Stimulated activated CD8-positive, alpha-beta memory T cell treated with anti-CD3 and anti-CD28 coated beads, Interleukin-12 subunit alpha, Interleukin-12 subunit beta, amount 100 ng/mL, for 24 hours (primary cell): ENCODE results near the gene ZNF490.
"Not testable (repeated sequence)": the region's sequence is repeated elsewhere in the genome, so short reads cannot be mapped to it uniquely, and the experiment has no call there.

ENCODE experiments used
- DNase-seq: peaks from one replicate; pipeline ENCODE4 v3.0.0-alpha.2; 2020; ENCODE audit errors: extremely low read depth

The ZNF490 gene

GRCh38 chr19:12621253-12622024 is 10.8 kb upstream of the ZNF490 start:
- DNase-seq, result not testable (repeated sequence)

GRCh38 chr19:12617646-12618045 is 7.0 kb upstream of the ZNF490 start:
- no peak for DNase-seq

- no peak for DNase-seq
Observed at GRCh38 chr19:12611361-12611699, 717 bp upstream of the ZNF490 start.

- DNase-seq, result no peak
Observed at GRCh38 chr19:12607631-12608030, 3.0 kb downstream of the ZNF490 start.

GRCh38 chr19:12606796-12607195 is 3.8 kb downstream of the ZNF490 start:
- no peak for DNase-seq

GRCh38 chr19:12603714-12604113 is 6.9 kb downstream of the ZNF490 start:
- no peak for DNase-seq

GRCh38 chr19:12597594-12597993 is 13.0 kb downstream of the ZNF490 start:
- no peak for DNase-seq

- no peak for DNase-seq
Observed at GRCh38 chr19:12596927-12597548, 13.6 kb downstream of the ZNF490 start.

- no peak for DNase-seq
Observed at GRCh38 chr19:12596485-12596884, 14.1 kb downstream of the ZNF490 start.

GRCh38 chr19:12581100-12581499 is 29.5 kb downstream of the ZNF490 start:
- no peak for DNase-seq

- DNase-seq, result no peak
Observed at GRCh38 chr19:12580180-12580694, 30.4 kb downstream of the ZNF490 start.

- DNase-seq, result no peak
Observed at GRCh38 chr19:12578641-12579040, 32.0 kb downstream of the ZNF490 start.

GRCh38 chr19:12574036-12574435 is 36.6 kb downstream of the ZNF490 start:
- DNase-seq, result no peak

- no peak for DNase-seq
Observed at GRCh38 chr19:12567951-12568350, 42.7 kb downstream of the ZNF490 start.

GRCh38 chr19:12566380-12566779 is 44.2 kb downstream of the ZNF490 start:
- not testable (repeated sequence) for DNase-seq

GRCh38 chr19:12564016-12564664 is 46.5 kb downstream of the ZNF490 start:
- DNase-seq, result peak; percentile 70

- DNase-seq, result no peak
Observed at GRCh38 chr19:12555456-12555930, 55.1 kb downstream of the ZNF490 start.

GRCh38 chr19:12551060-12551832 is 59.4 kb downstream of the ZNF490 start, which contains the start of gene ZNF564:
TSS of gene ZNF564 (minus strand) at chr19:12551482. CDS start at chr19:12551332, 150 bp downstream.
- DNase-seq, result peak; percentile 84

GRCh38 chr19:12546903-12547302 is 63.7 kb downstream of the ZNF490 start:
- no peak for DNase-seq

- DNase-seq, result no peak
Observed at GRCh38 chr19:12546068-12546467, 64.5 kb downstream of the ZNF490 start.

GRCh38 chr19:12545267-12545666 is 65.3 kb downstream of the ZNF490 start:
- DNase-seq, result no peak

GRCh38 chr19:12544401-12544876 is 66.2 kb downstream of the ZNF490 start:
- DNase-seq, result no peak
